NOMO-1 treated with DMSO at 0.1 percent for 48 hours (cell line): ENCODE measurements around the gene POMGNT1.

Source experiments
- DNase-seq: peaks from one replicate; lab custom pipeline; 2025; ENCODE audit not compliant: unreplicated experiment; lab: John Stamatoyannopoulos, UW

Gene POMGNT1

DNA sequence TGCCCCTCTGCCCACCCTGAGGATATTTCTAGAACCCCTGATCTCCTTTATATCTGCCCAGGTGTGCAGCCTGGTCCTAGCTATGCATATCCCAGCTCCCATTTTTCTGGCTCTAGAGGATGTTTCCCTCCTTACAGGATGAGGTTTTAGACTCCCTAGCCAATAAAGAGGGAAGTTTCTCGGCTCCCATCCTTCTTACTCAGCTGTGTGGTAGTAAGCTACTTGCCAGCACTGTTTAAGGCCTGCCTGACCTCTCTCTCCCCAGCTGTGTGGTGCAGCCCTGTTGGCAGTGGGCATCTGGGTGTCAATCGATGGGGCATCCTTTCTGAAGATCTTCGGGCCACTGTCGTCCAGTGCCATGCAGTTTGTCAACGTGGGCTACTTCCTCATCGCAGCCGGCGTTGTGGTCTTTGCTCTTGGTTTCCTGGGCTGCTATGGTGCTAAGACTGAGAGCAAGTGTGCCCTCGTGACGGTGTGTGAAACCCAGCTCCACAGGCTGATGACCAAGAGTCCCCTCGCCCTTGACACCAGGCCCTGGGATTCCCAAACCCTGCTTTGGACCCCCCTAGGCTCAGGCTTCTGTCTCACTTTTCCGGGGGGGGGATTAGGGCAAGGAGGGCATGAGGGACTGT lies 14.2 kb downstream of the POMGNT1 start:
- DNase-seq, result peak; percentile 16

DNA sequence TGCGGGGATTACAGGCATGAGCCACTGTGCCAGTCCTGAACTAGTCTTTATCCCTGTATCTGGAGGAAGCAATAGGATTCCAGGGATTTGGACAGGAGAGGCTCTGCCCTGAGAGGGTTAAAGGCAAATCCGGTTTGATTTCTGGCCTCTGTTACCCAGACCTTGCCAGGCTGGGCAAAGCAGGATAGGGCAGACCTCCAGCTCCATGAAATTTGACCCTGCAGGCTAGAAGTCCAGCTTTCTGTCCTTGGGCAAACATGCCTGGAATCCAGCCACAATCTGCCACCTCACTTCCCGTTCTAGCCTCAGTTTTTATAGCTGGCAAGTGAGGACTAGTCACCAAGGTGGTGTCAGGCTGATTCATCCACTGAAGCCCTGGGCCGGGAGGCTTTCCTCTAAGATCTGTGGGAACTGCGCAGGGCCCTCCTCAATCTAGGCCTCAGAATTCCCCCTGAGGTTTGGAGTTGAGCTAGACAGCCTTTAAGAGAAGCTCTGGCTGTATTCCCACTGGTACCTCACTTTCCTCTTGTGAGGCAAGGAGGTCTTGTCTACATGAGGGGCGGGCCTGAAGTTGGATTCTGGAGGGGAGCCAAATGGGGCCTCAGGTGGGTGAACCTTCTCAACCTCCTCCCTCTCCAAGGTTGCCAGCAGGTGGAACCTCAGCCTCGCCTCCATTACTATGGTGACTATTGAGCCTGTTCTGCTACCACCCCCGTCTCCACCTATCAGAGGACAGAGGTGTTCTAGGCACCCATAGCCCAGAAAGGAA lies 15.0 kb downstream of the POMGNT1 start:
- no peak for DNase-seq

DNA sequence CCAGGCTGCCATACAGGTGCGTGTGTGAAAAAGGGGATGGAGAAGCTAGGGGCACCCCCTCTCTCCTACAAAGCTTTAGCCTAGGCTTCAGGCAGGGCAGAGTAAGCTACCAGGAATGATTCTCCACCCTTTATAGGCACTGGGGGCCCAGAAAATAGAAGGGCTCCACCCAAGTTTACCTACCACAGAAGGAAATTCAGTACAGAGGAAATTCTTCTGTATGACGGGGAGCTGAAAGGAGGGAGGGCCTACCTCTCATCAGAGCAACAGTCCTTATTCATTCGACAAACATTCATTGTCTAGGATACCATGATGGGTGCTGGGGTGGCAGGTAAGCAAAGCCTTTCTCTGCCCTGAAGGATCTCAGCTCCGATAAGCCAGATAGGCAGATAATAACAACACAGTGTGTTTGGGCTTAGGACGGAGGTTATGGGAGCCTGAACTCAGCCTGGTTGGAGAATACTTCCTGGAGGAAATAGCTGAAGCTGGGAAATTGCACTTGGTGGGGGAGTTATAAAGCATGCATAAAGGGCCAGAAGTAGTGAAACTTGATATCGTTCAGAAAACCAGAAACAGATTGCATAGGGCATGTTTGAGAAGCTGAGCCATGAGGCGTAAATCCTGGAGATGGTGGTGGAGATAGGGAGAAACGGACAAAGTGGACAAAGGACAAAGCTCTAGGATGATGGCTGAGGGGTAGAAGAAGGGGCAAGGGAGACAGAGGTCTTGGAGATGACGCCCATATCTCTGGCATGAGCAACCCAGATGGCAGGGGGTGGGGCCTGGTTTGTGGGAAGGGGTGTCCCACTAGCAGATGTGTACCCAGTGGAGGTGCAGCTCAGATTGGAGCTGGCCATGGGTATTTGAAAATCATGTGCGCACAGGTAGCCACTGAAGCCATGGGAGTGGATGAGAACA lies 16.6 kb downstream of the POMGNT1 start:
- DNase-seq, result no peak

DNA sequence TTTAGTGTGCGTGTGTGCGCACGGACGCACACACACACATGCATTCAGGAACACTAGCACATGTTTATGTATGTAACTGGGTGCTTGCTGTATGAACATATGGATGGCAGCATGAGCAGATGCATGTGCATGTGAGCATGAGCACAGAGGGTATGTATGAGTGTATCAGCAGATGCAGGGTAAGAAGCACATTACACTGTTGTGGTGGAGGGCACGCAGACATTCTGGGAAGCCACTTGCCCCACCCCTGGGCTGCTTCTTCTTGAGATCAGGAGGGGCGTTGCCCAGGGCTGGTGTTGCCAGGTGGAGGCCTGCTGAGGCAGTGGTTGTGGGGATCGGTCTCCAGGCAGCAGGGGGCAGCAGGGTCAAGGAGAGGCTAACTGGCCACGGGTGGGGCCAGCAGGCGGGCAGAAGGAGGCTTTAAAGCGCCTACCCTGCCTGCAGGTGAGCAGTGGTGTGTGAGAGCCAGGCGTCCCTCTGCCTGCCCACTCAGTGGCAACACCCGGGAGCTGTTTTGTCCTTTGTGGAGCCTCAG lies 18.1 kb downstream of the POMGNT1 start:
- DNase-seq, result no peak

DNA sequence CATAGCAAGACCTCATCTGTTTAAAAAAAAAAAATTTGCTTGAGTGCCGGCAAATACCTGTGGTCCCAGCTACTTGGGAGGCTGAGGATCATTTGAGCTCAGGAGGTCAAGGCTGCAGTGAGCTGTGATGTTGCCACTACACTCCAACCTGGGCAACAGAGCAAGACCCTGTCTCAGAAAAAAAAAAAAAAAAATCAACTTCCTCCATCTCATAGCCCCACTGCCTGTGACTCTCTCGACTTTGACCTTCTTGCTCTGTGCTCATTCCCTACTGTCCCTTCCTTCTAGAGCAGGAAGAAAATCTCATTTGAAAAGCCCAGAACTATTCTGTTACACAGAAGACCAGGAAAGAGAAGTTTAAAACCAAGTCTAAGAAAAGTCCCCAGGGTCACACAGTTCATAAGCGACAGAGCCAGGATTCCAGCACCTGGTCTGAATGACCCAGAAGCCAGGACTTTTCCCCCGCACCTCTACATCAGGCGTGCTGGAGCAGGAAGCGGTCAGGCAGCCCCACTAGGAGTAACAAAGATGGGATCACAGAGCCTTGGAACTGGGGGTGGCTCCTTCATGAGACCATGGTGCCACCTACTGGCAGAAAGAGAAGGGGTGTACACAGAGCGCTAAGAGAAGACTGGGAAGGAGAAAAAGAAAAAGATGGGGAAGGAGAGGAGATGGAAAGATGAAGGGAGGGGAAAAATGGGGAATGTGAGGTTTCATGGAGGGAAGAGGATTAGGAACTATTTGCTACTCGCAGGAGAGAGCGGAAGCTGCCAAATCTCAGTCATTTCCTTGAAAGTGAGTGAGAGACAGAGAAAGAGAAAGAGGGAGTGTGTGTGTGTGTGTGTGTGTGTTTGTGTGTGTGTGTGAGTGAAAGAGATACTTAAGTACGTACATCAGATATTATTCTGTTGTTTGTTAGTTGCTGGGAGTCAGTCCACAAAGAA lies 18.8 kb downstream of the POMGNT1 start:
- peak; percentile 70 for DNase-seq

DNA sequence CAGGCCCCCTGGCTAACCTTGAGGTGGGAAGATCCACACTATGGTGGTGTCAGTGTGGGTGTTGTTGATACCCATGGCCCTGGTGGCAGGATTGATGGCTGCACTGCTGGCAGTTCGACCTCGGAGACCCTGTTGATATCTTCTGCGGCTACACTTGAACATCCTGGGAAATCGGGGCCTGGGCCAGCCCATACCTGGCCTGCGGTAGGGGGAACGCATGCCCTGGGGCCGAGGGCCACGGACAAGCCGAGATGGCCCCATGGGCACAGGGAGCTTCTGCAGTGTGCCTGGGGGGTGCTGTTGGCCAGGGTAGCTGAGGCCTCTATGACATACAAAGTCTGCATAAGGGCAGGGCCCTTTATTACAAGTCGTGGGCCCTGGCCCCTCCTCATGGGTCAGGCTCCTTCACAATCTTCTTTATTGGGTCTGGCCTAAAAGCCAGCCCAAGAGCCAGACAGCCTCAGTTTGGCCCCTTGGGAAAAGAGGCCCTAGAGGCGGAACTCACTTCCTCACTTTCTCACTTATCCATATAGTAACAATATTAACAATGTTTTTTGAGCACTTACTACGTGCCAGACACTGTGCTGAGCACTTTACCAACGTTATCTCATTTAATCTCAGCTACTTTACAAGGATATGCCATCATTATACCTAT lies 21.9 kb downstream of the POMGNT1 start, which contains the start of gene P3R3URF:
Gene P3R3URF (minus strand): TSS at position 278 of the 655 bp plus-strand sequence. CDS start 17 bp downstream, at position 261.
- DNase-seq, result no peak

DNA sequence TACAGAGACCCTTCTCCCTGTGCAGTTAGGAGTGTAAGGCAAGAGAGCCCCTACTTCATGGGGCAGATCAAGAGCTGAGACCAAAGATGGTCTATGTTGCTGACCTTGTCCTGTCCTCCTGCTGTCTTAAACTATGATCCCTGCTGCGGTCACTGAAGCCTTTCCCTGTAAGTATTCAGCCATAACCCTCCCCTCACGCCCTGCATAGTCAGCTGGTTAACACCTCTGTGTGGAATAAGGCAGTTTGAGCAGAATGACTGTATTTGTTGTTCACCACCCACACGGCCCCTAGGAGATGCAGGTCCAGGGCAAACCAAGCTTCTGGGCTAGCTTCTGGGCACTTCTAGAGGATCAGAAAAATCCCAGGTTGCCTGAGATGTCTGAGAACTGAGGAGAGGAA lies 23.0 kb downstream of the POMGNT1 start:
- no peak for DNase-seq

DNA sequence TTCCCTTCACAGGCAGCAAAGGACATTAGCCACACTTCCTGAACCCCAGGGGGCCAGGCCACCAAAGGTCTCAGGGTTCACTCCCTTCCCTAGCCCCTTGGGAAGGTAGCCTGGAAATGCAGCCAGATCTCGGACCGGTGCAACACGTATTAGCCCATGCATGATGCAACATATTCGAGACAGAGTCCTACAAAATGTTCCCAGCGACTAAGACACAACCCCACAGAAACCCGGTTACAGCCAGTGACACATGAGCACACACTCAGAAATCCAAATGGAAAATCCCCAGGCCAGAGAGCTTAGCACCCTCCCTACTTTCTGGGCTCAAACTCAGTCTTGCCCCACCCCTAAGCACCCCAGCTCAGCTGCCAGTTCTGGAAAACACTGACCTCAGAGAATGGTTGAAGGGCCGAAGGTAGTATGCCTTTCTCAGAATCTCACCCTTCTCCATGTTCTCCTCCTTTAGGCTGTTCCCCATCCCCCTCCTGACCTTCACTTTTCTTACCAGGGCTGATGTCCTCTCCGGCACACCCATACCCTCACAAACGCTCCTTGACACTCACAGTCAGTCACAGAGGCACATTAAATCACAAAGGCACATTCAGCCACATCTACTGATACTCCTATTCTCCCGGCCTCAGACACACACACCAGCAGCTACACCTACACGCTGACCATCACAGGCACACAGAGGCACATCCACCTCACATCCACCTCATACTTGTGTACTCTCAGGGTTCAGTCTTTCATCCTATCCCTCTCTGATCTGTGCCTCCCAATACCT lies 23.6 kb downstream of the POMGNT1 start, which contains the start of gene TSPAN1:
Gene TSPAN1 (plus strand): TSS at position 640 of the 784 bp plus-strand sequence. CDS start 6,021 bp downstream, outside the sequence.
- DNase-seq, result no peak

DNA sequence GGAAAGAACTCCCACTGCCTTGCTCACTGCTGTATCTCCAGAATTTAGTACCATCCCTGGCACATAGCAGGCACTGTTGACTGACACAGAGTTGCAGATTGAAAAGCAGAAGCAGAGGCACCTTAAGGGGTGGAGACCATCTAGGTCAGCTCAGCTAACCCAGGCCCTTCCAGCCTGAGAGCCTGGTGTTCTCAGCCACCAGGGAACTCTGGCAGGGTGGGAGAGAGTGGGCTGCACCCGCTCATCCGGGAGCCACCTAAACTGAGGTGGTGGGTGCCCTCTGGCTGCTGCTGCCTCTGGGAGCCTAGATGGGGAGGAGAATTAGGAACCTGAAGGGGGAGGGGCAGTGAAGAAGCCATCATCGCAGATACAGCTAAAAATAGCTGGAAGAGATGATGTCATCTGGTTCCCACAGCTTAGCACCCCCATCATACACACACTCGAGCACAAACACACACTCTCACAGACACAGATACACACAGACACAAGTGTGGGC lies 24.8 kb downstream of the POMGNT1 start:
- DNase-seq, result peak; percentile 25

DNA sequence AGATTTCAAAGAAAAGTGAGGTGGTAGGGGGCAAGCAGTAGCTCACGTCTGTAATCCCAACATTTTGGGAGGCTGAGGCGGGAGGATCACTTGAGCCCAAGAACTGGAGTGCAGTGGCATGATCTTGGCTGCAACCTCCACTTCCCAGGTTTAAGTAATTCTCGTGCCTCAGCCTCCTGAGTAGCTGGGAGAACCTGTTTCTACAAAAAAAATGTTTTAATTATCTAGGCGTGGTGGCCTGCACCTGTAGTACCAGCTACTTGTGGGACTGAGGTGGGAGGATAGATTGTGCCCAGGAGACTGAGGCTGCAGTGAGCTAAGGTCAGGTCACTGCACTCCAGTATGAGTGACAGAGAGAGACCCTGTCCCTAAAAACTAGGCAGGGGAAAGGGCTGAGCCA lies 25.9 kb downstream of the POMGNT1 start:
- no peak for DNase-seq

DNA sequence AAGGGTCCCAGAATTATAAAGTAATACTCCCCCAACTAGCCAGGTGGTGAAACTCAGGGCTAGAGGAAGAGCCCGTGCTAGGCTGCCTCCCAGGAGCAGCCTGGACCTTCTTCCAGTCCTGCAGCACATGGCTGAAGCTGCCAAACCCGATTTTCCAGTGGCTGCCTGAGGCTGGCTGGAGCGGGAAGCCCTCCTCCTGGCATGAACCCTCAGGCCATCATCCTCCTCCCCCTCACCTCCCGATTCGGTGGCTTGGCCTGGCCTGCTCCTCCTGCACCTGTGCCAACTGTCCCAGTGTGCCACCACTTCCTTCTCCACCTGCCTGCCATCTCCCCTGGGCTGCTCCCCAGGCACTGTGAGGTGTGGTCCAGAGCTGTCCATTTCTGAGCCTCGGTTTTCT lies 26.4 kb downstream of the POMGNT1 start:
- no peak for DNase-seq

DNA sequence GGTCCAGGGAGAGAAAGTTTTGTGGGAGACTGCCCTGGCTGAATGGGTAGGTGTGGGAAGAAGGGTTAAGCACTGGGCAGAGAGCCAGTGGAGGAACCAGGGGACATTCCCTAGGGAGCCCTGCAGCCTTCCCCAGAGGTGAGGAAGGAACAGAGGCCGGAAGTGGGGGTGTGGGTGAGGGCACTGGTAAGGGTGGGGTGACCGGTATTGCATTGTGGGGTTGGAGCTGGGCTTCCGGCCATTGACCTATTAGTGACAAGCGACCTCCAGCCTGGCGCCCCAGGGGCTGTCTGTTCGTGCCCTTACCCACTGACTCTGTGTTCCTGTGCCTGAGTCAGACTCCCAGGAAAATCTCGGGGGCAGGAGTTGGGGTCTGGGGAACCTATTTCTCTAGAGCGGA lies 26.9 kb downstream of the POMGNT1 start:
- no peak for DNase-seq

DNA sequence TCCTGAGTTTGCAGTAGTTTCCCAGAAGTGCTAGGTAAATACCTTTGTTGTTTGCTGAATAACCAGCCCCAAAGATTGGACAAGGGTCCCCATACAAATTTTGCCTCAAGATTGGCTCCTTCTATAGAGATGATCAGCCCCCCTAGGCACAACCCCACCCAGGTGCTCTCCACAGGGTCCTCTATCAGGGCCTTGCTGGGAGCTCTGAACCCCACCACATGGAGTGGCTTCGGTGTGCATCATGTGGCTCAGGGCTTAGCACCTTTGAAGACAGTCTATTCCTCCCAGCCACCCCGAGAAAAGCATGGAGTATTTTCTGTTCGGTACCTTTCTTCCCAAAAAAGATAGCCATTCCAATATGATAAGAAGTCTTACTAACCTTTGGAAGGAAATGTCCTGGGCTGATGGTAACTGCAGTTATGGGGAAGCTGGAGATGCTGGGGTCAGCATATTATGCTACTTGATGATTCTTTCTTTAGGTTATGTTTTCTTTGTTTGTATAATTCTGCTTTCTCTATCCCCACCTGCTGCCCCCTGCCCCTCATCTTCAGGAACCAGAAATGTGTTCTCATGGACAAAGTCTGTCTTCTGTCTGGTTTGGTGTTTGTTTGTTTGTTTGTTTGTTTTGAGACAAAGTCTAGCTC lies 28.3 kb downstream of the POMGNT1 start:
- DNase-seq, result no peak

DNA sequence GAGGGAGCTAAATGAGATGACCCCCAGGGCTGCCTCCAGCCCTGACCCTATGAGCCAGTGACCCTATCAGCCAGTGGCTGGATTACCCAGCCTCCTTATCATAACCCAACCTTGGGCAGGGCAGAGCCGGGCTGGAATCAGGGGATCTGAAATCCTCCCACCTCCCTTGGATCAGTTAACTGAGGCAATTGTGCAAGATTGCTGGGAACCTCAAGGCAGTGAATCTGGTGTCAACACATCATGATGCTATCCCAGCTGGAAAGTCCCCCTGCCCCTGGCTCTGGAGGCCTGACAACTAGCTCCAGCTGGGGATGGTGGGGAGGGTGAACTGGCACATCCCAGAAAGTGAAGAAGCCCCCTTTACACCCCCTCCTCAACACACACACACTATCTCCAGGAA lies 29.8 kb downstream of the POMGNT1 start:
- DNase-seq, result no peak

DNA sequence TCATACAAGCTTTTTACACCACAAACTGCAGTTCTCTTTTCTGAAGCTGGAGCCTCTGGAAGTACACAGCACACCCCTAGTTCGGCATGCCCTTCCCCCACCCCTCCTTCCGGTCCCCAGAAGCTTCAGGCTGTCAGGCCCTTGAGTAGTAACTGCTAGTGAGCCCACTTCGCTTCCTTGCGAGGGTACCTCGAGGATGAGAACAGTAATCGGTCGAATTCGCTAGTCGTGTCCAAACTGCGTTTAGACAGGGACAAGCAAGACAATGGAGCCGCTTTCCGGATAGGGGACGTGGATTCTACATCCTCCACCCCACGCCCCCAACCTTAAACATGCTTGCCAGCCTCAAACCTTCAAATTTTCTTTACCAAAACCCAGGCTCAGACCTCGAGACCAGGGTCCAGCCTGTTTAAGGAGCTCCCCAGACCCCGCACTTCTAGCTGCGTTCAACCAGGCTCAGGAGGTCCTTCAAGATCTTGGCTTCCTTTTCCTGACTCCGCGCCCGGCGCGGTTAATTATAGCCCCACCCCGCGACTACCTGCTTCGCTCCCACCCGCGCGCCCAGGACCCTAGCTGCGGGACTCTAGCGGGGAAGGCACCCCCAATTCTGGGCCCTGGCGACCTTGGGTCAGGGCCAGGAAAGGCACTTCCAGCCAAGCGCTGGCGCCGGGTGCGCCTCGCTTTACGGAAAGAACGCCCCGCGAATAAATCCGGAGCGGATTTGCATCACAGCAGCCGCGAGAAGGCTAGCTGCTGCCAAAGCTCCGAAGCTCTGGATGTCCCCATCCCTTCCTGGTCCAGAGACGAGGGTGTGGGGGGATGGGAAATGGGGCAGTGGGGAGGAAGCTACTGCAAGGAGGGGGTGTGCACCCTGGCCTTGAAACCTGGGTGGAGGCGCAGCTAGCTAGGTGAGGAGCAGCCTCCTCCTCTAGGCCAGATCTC lies 31.4 kb downstream of the POMGNT1 start:
- DNase-seq, result peak; percentile 15

DNA sequence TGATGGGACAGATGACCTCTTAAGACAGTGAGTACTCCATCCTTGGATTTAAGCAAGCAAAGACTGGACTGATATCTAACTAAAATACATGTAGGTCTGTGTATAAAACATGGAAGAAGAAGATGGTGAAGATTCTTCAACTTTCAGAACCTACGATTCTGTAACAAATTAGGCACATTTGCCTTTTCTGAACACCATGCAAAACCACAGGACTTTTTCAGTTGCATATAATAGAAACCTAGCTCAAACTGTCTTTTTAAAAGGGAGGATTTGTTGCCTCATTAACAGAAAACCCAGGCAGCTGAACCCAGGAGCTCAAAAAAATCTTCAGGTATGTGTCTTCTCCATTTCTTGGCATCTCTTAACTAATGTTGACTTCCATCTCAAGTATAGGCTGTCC lies 38.0 kb downstream of the POMGNT1 start:
- DNase-seq, result no peak

DNA sequence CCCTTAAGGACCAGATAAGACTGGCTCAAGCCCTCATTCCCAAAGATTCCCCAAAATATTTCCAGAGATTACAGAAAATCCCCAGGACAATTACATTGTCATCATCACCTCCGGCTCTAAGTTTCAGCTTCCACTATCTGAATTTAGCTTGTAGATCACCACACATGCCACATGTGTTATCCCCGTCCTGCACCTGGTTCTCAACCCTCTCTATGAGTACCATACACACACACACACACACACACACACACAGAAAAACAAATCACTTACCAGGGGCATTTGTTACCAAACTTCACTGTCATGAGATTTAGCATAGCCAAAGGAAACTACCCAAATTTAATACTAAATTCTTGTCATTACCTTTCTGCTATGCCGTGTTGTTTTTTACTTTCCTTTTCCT lies 38.7 kb downstream of the POMGNT1 start:
- DNase-seq, result no peak
